ENCODE results near the gene TRIM68. TPM values are rescaled to one million over a fixed set of nuclear protein-coding genes. Genes with fewer than 3 reads are reported as not detected.

Gene TRIM68
- total RNA-seq, 1 donor from 2014 or later: 21.9 TPM

DNA sequence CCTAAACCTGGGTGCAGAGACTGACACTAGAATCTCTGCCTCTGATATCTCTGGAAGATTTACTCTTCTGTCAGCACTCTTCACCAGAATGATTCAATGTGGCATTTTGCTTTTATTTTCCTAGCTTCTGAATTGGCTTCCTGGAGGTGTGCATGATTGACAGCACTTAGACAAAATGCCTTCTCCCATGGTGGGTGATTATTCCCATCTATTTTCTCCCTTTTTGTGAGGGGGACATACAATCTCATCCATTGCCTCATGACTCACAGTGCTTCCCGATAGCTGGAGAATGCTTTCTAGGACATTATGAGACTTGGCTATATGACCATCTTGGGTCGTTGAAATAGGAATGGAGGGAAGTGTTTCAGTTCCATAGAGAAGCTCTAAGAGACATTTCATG, 4.0 kb upstream of the TRIM68 start:
- TF ChIP-seq, protein P1, sequence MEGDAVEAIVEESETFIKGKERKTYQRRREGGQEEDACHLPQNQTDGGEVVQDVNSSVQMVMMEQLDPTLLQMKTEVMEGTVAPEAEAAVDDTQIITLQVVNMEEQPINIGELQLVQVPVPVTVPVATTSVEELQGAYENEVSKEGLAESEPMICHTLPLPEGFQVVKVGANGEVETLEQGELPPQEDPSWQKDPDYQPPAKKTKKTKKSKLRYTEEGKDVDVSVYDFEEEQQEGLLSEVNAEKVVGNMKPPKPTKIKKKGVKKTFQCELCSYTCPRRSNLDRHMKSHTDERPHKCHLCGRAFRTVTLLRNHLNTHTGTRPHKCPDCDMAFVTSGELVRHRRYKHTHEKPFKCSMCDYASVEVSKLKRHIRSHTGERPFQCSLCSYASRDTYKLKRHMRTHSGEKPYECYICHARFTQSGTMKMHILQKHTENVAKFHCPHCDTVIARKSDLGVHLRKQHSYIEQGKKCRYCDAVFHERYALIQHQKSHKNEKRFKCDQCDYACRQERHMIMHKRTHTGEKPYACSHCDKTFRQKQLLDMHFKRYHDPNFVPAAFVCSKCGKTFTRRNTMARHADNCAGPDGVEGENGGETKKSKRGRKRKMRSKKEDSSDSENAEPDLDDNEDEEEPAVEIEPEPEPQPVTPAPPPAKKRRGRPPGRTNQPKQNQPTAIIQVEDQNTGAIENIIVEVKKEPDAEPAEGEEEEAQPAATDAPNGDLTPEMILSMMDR (IDR thresholded peaks at IDR 0.05; ENCODE audit: insufficient read depth, low read length, poor library complexity, severe bottlenecking): no peak
- H3K27me3 ChIP-seq (ENCODE audit: control insufficient read depth, insufficient read depth, low read length): no peaks in the 10 kb centered on the region
- H3K4me3 ChIP-seq (ENCODE audit: low read depth, low read length): no peak overlapping the region
- no peak for DNase-seq (ENCODE audit: low read depth)
- H3K36me3 ChIP-seq (ENCODE audit: control insufficient read depth, insufficient read depth, low read length): no peaks in the 10 kb centered on the region

DNA sequence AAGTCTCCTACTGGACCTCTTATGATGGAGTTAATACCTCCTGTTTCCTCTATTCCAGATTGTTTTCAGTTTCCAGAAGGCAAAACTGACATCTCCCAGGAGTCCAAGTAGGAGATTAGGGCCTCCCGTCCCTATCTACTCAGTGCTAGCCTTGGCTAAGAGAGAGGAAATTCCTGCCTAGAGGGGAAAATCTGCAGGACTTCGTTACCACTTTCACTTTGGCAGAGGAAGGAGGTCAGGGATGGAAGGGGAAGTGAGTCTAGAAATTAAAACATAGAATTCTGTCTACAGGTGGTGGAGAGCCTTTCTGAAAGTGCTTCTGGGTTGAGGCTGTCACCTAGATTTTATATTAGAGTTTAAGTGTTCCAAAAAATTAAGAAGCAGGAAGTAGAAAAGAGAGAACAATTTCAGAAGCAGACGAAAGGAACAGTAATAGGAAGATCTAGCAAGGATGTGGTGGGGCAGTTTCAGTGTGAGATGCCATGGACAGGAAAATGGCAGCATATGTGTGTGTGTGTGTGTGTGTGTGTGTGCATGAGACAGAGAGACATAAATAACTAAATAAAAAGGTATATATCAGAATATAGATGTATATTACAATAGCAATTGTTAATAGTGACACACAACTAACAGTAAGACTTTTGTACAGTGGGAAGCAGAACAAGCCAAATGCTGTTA, 2.4 kb upstream of the TRIM68 start:
- no peaks in the 10 kb centered on the region for H3K36me3 ChIP-seq (ENCODE audit: control insufficient read depth, insufficient read depth, low read length)
- TF ChIP-seq, protein P1 (IDR thresholded peaks at IDR 0.05; ENCODE audit: insufficient read depth, low read length, poor library complexity, severe bottlenecking): no peak

DNA sequence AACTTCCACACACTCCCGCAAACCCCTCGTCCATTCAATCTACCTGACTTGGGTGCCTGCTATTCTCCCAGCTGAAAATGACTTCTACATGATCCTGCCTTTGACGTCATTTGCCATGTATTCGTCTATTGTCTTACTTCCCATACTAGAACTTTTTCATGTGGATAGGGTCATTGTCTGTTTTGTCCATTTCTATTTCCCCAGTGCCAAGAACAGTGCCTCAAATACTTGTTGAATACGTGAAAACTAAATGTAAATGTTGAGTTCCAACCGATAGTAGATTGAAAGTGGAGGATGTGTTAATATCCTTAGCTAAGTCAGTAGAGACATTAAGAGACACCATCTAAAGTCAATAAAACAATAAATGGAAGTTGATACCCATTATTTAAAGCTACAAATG, 935 bp downstream of the TRIM68 start:
- TF ChIP-seq, protein P1 (IDR thresholded peaks at IDR 0.05; ENCODE audit: insufficient read depth, low read length, poor library complexity, severe bottlenecking): no peak
- no peaks in the 10 kb centered on the region for H3K27me3 ChIP-seq (ENCODE audit: control insufficient read depth, insufficient read depth, low read length)
- H3K4me3 ChIP-seq (ENCODE audit: low read depth, low read length): peak overlapping the region; percentile 70
- peak; percentile 7 for DNase-seq (ENCODE audit: low read depth)
- H3K36me3 ChIP-seq (ENCODE audit: control insufficient read depth, insufficient read depth, low read length): no peaks in the 10 kb centered on the region

More for the DNA sequence above, 2.4 kb upstream of the TRIM68 start:
- DNase-seq (ENCODE audit: low read depth): no peak
- no peaks in the 10 kb centered on the region for H3K27me3 ChIP-seq (ENCODE audit: control insufficient read depth, insufficient read depth, low read length)
- no peak overlapping the region for H3K4me3 ChIP-seq (ENCODE audit: low read depth, low read length)

DNA sequence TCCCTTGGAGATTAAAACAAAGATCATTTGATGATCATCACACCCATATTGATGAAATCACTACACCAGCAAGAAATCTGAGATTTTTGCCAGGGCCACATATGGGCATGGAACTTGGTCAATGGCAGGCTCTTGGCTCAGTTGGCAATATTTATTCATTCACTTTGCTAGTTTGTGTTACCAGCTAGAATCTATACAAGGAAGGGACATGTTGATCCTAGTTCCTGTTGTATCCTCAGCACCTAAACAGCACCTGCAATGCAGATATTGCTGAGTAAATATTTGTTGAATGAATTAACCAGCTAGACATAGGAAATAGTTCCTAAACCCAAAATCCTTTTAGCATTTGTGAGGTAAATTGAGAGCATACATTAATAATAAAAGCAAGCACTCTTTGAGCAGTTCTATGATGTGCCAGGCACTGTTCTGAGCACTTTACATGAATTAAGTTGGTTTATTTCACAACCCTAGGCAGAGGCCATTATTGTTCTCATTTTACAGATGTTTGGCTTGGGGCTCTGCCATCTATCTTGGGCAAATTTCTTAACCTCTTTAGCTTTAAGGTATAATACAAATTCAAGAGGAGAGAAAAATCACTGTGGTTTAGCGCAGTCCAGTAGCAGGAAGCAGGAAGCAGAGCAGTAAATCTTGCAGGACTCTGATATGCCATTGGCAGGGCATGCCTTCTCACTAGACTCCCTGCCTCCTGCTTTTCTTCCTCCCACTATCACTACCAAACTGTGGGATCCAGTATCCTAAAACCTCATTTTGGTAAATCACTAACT, 1.6 kb downstream of the TRIM68 start:
- no peaks in the 10 kb centered on the region for H3K27me3 ChIP-seq (ENCODE audit: control insufficient read depth, insufficient read depth, low read length)
- TF ChIP-seq, protein P1 (IDR thresholded peaks at IDR 0.05; ENCODE audit: insufficient read depth, low read length, poor library complexity, severe bottlenecking): no peak
- peak; percentile 1 for DNase-seq (ENCODE audit: low read depth)
- H3K36me3 ChIP-seq (ENCODE audit: control insufficient read depth, insufficient read depth, low read length): no peaks in the 10 kb centered on the region
- peak overlapping the region; percentile 70 for H3K4me3 ChIP-seq (ENCODE audit: low read depth, low read length)

DNA sequence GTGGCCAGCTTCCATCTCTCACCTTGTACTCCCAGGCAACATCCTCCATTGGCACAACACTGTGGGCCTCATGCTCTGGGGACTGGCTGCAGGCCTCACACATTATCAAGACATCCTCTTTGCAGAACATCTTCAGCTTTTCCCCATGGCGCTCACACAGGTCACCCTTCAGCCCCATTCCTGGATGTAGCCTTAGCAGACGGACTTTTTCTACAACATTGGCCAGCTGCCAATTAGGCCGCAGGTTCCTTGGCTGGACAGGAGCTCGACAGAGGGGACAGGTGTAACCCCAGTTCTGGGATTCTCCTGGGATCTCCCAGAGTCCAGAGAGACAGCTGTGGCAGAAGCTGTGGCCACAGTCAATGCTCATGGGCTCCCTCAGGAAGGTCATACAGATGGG, 3.0 kb downstream of the TRIM68 start:
- TF ChIP-seq, protein P1 (IDR thresholded peaks at IDR 0.05; ENCODE audit: insufficient read depth, low read length, poor library complexity, severe bottlenecking): no peak
- no peak for DNase-seq (ENCODE audit: low read depth)
- H3K27me3 ChIP-seq (ENCODE audit: control insufficient read depth, insufficient read depth, low read length): no peaks in the 10 kb centered on the region

More for the DNA sequence above, 3.0 kb downstream of the TRIM68 start:
- peaks cover 2% of the 10 kb centered on the region for H3K36me3 ChIP-seq (ENCODE audit: control insufficient read depth, insufficient read depth, low read length)
- no peak overlapping the region for H3K4me3 ChIP-seq (ENCODE audit: low read depth, low read length)

All from kidney epithelial cell (primary cell).